Stimulated activated CD4-positive, alpha-beta T cell treated with anti-CD3 and anti-CD28 coated beads, Interleukin-12 subunit alpha, Interleukin-12 subunit beta, amount 100 ng/mL, for 4 hours (primary cell): ENCODE data around the gene LZTR1.

Source experiments
- DNase-seq: peaks from one replicate; pipeline ENCODE4 v3.0.0-alpha.2; 2020

LZTR1 gene

GRCh38 chr22:21016644-21017420 lies 34.7 kb downstream of the LZTR1 start:
- DNase-seq: no peak

- DNase-seq: no peak
Observed at GRCh38 chr22:21018314-21018713, 36.2 kb downstream of the LZTR1 start.

- DNase-seq: no peak
Observed at GRCh38 chr22:21020802-21021429, 38.8 kb downstream of the LZTR1 start.

GRCh38 chr22:21022507-21022906 lies 40.4 kb downstream of the LZTR1 start:
- no peak for DNase-seq

- DNase-seq: no peak
Observed at GRCh38 chr22:21022955-21023614, 41.0 kb downstream of the LZTR1 start.

- no peak for DNase-seq
Observed at GRCh38 chr22:21025266-21025665, 43.2 kb downstream of the LZTR1 start.

GRCh38 chr22:21025763-21026755 lies 44.0 kb downstream of the LZTR1 start:
- DNase-seq: no peak

GRCh38 chr22:21026783-21027692 lies 44.9 kb downstream of the LZTR1 start:
- DNase-seq: no peak

- DNase-seq: no peak
Observed at GRCh38 chr22:21028277-21029251, 46.5 kb downstream of the LZTR1 start.

- no peak for DNase-seq
Observed at GRCh38 chr22:21029486-21030025, 47.5 kb downstream of the LZTR1 start.

GRCh38 chr22:21030032-21030431 lies 47.9 kb downstream of the LZTR1 start:
- DNase-seq: no peak

- no peak for DNase-seq
Observed at GRCh38 chr22:21030621-21031544, 48.8 kb downstream of the LZTR1 start.

- no peak for DNase-seq
Observed at GRCh38 chr22:21031545-21032036, 49.5 kb downstream of the LZTR1 start.

- DNase-seq: no peak
Observed at GRCh38 chr22:21032037-21032867, 50.2 kb downstream of the LZTR1 start, which contains the start of gene SLC7A4. SLC7A4 (minus strand) TSS chr22:21032561; CDS start chr22:21031812, 749 bp downstream.

- no peak for DNase-seq
Observed at GRCh38 chr22:21032868-21033688, 51.0 kb downstream of the LZTR1 start.

- DNase-seq: no peak
Observed at GRCh38 chr22:21033895-21034294, 51.8 kb downstream of the LZTR1 start.

GRCh38 chr22:21034989-21035388 lies 52.9 kb downstream of the LZTR1 start:
- no peak for DNase-seq
